GDM1 (cell line): ENCODE data around the gene RGS16.

Experiments
- DNase-seq: peaks from one replicate; lab custom pipeline; 2025; lab: John Stamatoyannopoulos, UW

Gene RGS16

GRCh38 chr1:182629499-182630096 is 25.4 kb upstream of the RGS16 start:
- DNase-seq, result peak; percentile 35

GRCh38 chr1:182629080-182629479 is 24.9 kb upstream of the RGS16 start:
- DNase-seq, result no peak

GRCh38 chr1:182628657-182629056 is 24.5 kb upstream of the RGS16 start:
- DNase-seq, result no peak

- DNase-seq, result no peak
These were observed 23.4 kb upstream of the RGS16 start for GRCh38 chr1:182627622-182628021.

GRCh38 chr1:182626527-182626926 is 22.3 kb upstream of the RGS16 start:
- DNase-seq, result no peak

DNA sequence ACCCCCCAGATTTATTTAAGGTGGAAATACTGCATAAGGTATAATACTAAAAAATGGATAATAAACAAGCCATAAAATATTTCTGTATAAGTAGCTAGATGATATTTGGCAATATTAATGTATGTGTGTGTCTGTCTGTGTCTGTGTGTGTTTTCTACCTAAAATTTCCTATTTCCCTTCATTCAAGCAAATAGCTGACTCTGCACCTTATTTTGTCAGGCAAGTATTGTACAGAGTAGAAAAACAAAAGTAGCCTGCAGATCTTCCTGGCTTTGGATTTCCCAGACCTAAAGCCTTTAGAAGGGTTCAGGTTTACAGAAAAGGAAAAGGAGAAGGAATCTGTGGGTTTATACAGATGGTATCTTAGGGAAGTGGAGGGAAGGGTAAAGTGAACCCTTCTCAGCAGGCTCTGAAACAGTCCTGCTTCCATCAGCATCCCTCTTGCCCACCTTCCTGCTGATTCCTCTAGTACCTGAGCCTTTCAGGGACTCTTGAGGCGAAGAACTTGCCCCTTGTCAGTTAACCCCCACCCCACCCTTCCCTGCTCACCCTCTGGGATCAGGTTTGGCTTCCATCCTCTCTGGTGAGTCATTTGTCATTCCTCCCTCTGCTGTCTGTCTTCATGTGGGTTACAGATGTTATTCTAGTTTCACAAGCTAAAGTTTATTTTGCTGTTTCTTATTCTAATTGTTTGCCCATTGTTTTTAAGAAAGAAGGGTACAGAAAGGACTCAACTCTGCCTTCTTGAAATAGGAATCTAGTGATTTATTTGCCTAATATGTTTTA is 21.7 kb upstream of the RGS16 start:
- DNase-seq, result no peak

- DNase-seq, result no peak
These were observed 20.8 kb upstream of the RGS16 start for GRCh38 chr1:182625024-182625423.

DNA sequence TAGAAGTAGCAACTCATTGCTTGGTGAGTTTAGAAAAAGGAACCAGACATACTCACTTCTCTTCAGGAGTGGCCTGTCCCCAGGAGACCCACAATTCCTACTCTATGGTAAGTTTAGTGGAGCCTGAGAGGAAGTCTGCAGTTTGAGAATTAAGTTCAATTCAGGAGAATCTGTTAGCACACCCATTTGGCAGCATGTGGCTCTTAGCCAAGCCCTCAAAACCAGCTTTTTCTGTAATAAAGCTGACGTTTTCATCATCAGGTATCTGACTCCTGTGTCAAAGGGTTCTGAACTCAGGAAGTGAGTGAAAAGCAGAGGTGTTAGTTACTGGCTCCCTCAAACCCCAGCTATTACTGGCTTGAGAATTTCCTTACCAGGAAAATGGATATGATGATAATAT is 20.4 kb upstream of the RGS16 start:
- DNase-seq, result peak; percentile 18

- no peak for DNase-seq
These were observed 18.8 kb upstream of the RGS16 start for GRCh38 chr1:182622901-182623528.

- DNase-seq, result no peak
These were observed 17.7 kb upstream of the RGS16 start for GRCh38 chr1:182621906-182622305.

- DNase-seq, result no peak
These were observed 16.9 kb upstream of the RGS16 start for GRCh38 chr1:182620924-182621585.

- DNase-seq, result no peak
These were observed 13.7 kb upstream of the RGS16 start for GRCh38 chr1:182617734-182618351.

GRCh38 chr1:182617014-182617429 is 12.8 kb upstream of the RGS16 start:
- DNase-seq, result no peak

GRCh38 chr1:182616130-182617013 is 12.2 kb upstream of the RGS16 start:
- peak; percentile 35 for DNase-seq

- no peak for DNase-seq
These were observed 11.4 kb upstream of the RGS16 start for GRCh38 chr1:182615468-182616129.

DNA sequence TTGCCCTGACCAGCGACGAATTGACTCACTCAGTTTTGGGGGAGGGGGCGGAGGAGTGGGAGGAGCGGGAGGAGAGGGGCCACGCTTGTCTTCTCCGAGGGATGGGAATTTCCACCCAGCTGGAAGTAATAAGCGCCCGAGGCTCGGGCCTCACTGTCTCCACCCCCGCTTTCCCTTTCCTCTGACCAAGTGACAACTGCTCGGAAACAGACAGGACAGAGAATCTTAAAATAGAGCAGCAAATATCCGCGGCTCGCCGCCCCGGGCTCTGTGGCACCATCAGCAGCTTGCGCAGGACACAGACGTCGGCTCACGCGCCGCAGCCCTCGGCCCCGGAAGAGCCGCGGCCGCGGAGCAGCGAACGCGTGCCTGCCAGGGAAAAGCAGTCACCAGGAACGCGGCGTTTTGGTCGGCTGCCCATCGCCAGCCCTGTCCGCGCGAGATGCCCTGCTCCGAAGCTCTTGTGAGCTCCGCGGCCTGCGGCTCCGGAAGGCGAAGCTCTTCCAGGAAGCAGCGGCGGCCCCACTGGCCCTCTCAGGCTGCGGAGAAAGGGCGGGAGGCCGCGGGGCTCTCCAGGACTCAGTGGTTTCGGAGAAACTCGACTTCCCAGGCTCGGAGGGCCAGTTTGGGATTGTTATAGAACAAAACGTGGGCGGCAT is 10.7 kb upstream of the RGS16 start:
- peak; percentile 62 for DNase-seq

DNA sequence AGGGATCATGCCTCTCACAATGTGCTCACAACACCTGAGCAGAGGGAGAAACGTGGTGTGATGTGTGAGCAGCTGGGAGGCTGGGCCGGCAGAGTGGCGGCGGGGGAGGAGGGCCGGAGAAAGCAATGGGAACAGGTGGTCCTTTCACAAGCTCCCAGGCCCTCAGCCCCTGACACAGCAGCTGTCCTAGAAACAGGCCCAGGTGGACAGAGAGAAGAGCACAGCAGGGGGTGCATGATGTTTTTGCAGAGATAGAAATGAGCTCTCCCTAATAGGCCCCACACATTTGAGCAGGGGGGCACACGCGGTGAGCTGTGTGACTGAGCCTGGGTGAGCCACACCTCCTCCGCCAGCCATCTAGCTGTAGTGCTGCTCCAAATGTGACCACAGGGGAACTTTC is 7.6 kb upstream of the RGS16 start:
- no peak for DNase-seq

DNA sequence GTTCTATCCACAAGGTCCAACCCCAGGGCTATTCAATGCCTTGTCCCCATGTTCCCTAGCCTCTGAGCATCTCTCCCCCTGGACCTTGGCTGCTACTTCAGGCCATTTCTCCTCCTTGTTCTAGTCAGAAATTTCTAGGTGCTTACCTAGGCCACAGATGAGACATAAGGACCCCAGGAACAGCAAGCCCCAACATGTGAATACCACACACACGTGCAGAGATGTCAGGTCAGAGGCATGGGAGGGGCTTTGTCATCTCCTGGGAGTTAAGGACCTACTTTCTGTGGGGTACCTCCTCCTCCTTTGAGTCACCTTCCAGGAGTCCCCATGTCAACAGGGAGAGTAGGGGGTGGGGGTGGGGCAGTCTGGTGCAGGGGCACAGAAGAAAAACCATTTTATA is 7.1 kb upstream of the RGS16 start:
- DNase-seq, result no peak

GRCh38 chr1:182610606-182611194 is 6.5 kb upstream of the RGS16 start:
- no peak for DNase-seq
